GM18858 (cell line): Measurements from ENCODE around the gene FUT3.
"Not testable (repeated sequence)": the region's sequence is repeated elsewhere in the genome, so short reads cannot be mapped to it uniquely, and the experiment has no call there.

Experiments used
- ATAC-seq: cut with Tn5 transposase; IDR thresholded peaks from one replicate; pipeline ENCODE4 v1.9.1; 2021; ENCODE audit not compliant: unreplicated experiment

FUT3 gene

GRCh38 chr19:5851302-5851701 lies at the start of gene FUT3:
Gene FUT3, minus strand, starts transcription at chr19:5851449.
- no peak for ATAC-seq

DNA sequence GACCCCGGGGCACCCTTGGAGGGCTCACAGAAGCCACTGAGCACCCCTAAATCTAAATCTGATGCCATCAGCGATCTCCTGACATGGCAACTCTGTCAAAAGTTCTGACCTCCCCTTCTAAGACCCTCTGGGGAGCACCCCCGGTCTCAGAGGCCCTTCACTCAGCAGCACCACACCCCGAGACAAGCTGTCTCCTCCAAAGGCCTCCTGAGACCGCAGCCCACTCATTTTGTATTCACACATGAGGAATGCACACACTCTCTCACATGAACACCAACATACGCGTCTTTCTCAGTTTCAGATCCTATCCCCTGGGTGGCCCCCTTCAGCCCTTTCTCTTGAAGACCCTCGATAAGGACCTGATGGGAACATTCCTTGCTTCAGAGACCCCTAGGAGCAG lies 49.7 kb upstream of the FUT3 start:
- ATAC-seq, result no peak

DNA sequence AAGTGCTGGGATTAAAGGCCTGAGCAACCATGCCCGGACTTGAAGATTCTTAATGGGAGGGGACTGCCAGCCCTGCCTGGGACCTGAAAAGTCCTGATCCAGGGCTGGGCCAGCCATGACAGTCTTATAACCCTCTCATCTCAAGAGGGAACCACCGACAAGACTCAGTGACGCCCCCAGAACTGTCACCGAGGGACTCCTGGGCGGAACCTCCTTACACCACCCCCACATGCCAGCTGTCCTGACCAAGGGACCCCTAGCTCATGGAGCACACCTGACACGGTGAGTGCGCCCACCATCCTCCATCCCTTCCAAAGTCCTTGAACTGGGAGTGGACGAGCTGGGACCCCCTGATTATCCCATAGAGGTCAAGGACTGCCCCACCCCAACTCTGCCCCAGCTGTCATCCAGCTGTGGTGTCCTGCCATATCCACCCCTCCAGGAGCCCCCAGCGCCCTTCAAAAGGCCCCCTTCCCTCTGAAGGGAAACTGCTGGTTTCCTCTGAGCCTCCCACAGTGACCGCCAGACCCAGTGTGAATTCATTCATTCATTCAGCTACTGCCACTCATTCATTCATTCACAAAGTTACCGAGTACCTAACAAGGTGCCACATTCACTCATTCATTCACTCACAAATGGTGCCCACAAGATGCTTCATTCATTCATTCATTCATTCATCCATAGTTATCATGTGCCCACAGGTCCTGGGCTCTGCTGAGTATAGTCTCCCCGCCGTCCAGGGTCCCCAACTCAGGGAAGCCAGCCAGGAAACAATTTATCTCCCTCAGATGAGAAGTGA lies 48.7 kb upstream of the FUT3 start:
- ATAC-seq, result no peak

DNA sequence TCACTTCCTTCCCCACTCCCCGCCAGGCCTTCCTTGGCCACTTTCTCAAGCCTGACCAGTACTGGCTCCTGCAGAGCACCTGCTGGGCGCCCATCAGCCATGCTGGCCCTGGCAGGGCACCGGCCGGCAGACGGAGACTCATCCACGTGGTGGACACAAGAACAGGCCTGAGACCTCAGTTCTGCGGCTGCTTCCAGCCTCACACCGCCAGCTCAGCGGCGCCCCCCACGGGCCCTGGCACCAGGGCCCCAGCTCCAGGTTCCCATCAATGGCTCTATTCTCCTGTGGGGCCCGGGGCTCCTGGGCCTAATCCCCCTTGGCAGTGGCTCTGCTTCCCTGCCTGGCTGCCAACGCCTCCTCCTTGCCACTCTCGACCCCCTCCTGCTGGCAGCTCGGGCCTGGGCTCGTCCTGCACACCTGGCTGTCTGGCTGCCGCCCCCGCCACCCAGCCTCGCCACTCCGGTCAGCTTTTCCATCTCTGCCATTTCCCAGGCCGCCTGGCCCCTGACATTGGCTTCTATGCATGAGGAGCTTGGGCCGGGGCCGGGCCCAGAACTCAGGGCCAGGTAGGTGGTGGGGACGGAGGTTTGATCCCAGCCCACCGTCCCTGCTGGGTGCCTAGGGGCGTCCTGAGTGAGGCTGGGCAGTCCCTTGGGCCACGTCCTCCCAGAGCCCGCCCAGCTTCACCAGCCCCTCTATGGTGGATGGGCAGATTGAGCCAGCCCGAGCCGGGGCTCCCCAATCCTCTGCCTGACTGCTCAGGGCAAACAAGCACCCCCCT lies 46.1 kb upstream of the FUT3 start:
- ATAC-seq, result no peak

DNA sequence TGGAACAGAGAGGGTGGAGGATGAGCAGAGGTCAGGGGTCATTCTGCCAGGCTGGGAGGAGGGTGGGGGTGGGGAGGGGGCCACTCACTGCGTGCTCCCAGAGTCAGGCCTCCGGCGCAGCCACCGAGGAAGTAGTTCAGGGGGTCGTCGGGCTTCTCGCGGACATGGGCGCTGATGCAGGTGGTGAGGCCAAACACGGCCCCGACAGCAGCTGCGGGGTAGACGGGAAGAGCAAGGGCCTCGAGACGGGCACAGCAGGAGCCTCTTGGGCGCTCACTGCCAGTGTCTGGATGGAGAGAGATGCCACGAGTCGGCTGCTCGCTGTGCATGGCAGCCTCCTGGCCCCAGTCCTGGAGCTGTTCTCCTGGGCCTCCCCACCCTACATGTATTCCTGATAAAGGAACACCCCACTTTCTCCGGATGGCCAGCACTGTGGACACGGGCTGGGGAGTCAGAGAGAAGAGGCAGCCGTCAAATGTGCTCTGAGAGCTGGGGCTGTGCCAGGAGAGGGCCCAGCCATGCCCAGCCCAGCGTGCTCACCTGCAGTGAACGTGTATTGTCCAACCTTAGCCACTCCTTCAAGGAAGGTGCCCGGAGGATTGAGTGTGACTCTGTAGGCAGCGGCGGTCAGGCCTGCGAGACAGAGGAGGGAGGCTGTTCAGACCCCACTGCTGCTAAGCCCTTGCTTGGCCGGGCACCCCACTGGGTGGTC lies 45.3 kb upstream of the FUT3 start:
- no peak for ATAC-seq

DNA sequence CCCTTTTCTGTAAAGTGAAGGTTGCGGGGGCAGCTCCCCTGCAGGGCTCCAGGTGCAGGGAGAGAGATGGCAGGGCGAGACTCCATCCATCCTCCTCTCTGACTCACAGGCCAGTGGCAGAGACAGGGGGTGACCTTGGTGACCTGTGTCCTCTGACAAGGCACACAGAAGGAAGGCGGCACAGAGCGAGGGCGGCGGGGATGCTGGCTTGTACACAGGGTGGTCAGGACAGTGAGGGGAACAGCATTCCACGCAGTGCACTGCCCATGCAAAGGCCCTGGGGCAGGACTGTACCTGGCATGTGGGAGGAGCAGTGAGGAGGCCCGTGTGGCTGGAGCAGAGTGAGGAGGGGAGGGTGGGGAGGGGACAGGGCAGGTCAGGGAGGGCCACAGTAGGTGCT lies 44.6 kb upstream of the FUT3 start:
- no peak for ATAC-seq

- no peak for ATAC-seq
Measured at GRCh38 chr19:5895409-5895808, 44.2 kb upstream of the FUT3 start.

DNA sequence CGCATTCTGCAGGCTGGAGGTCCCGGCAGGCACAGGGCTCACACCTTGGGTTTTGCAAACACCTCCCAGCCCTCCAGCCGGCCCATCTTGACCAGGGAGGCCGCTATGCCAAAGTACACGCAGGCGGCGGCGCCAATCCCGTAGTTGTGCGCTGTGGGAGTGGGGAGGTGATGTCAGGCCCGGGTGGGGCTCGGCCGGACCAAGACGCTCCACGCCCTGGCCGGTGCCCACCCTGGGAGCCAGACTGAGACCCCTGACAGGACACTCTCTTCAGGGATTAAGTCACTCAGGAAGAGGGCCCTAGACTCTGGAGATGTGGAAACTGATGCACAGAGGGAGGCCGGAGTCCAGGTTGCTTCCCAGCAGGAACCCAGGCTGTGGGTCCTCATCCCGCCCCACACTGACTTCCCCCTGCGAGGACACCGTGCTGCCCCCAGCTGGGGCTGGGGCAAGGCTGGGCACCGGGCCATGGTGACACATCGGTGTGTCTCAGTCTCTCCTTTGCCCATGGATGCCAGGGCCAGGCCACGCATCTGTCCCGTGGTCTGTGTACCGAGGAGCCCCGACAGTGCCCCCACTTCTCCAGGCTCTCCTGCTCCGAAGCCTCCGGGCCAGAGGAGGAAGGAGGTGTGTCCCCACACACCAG lies 43.6 kb upstream of the FUT3 start:
- ATAC-seq, result no peak

- ATAC-seq, result no peak
Measured at GRCh38 chr19:5893907-5894703, 42.9 kb upstream of the FUT3 start.

GRCh38 chr19:5893296-5893903 lies 42.2 kb upstream of the FUT3 start:
- ATAC-seq, result no peak

- no peak for ATAC-seq
Measured at GRCh38 chr19:5892772-5893275, 41.6 kb upstream of the FUT3 start.

GRCh38 chr19:5891938-5892771 lies 40.9 kb upstream of the FUT3 start:
- ATAC-seq, result no peak

- no peak for ATAC-seq
Measured at GRCh38 chr19:5891572-5891937, 40.3 kb upstream of the FUT3 start.

DNA sequence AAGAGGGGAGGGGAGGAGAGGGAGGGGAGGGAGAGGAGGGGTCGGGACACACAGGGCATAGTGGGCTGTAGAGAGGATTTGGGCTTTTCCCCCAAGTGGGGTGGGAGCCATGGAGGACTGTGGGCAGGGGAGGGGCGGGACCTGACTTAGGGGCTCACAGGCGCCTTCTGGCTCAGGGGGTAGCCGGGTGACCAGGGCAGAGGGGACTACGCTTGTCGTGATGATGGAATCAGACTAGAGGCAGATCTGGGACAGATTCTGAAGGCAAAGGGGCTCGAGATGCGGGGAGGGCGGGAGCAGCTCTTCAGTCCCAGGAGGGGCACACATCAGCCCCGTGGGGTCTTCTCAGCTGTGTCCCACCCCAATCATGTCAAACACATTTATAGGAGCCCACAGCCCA lies 38.9 kb upstream of the FUT3 start:
- no peak for ATAC-seq

DNA sequence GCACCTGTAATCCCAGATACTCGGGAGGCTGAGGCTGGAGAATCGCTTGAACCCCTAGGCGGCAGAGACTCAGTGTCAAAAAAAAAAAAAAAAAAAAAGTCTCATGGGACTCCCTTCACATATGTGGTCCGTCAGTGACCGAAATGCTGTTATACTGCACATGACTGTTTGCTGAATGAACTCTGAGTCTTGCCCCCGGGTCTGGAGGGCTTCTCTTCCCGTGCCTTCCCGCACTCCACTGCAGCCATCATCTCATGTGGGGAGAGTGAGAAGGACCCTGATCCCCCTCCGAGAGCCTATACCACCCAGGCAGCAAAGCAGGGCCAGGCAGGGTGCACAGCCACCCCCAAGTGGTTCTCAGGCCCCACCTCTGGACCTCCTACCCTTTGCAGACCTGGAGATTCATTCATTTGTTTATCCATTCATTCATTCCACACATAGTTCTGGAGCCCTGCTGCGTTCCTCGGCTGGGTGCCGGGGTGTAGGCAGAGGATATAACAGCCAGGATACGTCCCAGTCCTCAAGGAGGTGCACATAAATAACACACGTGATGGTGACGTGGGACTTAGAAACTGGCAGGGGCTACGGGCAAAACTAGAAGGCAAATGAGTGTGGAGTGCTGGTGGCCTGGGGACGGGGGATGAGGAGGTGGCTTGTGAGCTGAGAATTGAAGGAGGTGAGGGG lies 38.2 kb upstream of the FUT3 start:
- no peak for ATAC-seq

- not testable (repeated sequence) for ATAC-seq
Measured at GRCh38 chr19:5884065-5884811, 33.0 kb upstream of the FUT3 start.

DNA sequence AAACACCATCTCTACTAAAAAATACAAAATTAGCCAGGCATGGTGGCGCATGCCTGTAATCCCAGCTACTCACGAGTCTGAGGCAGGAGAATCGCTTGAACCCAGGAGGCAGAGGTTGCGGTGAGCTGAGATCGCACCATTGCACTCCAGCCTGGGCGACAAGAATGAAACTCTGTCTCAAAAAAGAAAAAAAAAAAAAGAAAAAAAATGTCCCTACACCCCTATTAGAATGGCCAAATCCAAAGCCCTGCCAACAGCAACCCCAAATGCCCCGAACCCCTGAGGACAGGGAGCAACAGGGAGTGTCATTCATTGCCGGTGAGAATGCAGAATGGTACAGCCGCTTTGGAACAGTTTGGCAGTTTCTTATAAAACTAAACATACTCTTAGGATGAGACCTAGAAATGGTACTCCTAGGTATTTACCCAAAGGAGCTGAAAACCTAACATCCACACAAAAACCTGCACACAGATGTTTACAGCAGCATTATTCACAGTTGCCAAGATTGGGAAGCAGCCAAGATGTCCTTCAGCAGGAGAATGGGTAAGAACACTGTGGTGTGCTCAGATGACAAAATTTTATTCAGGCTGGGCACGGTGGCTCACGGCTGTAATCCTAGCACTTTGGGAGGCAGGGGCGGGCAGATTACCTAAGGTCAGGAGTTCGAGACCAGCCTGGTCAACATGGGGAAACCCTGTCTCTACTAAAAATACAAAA lies 32.1 kb upstream of the FUT3 start:
- ATAC-seq, result not testable (repeated sequence)
